HEK293 (cell line): ENCODE results near the gene ITGA5.

Experiments
- IKZF3 ChIP-seq: fragments of 450-650 bp; IDR thresholded peaks from 2 replicates; pipeline ENCODE4 v1.5.0; 2018; ENCODE audit warnings: missing biosample characterization, mild to moderate bottlenecking, missing genetic modification characterization, moderate library complexity
- KLF16 ChIP-seq: fragments of 450-650 bp; formaldehyde crosslinking; IDR thresholded peaks from 2 replicates; pipeline ENCODE4 v1.5.1; 2017; ENCODE audit warnings: missing biosample characterization, missing genetic modification characterization
- KLF7 ChIP-seq: fragments of 450-650 bp; formaldehyde crosslinking; IDR thresholded peaks from 2 replicates; pipeline ENCODE4 v1.5.1; 2016; ENCODE audit warnings: missing biosample characterization, missing genetic modification characterization, borderline replicate concordance
- KLF9 ChIP-seq: fragments of 450-650 bp; formaldehyde crosslinking; IDR thresholded peaks from 2 replicates; pipeline ENCODE4 v1.5.1; 2016; ENCODE audit warnings: missing biosample characterization, missing genetic modification characterization, low read depth
- MYNN ChIP-seq: fragments of 450-650 bp; formaldehyde crosslinking; IDR thresholded peaks from 2 replicates; pipeline ENCODE4 v1.5.1; 2016; ENCODE audit warnings: missing biosample characterization, missing genetic modification characterization, borderline replicate concordance
- MZF1 ChIP-seq: fragments of 450-650 bp; formaldehyde crosslinking; IDR thresholded peaks from 2 replicates; pipeline ENCODE4 v1.5.1; 2017; ENCODE audit warnings: missing biosample characterization, missing genetic modification characterization, borderline replicate concordance
- PRDM10 ChIP-seq: fragments of 450-650 bp; formaldehyde crosslinking; IDR thresholded peaks from 2 replicates; pipeline ENCODE4 v1.5.1; 2016; ENCODE audit warnings: missing biosample characterization, missing genetic modification characterization
- PRDM4 ChIP-seq: fragments of 450-650 bp; formaldehyde crosslinking; IDR thresholded peaks from 2 replicates; pipeline ENCODE4 v1.5.1; 2017; ENCODE audit warnings: missing biosample characterization, missing genetic modification characterization
- SP3 ChIP-seq: fragments of 450-650 bp; formaldehyde crosslinking; IDR thresholded peaks from 2 replicates; pipeline ENCODE4 v1.5.1; 2016; ENCODE audit warnings: missing biosample characterization, missing genetic modification characterization
- ZBTB17 ChIP-seq: fragments of 450-650 bp; formaldehyde crosslinking; IDR thresholded peaks from 2 replicates; pipeline ENCODE4 v1.5.1; 2016; ENCODE audit warnings: missing biosample characterization, missing genetic modification characterization
- ZBTB21 ChIP-seq: fragments of 450-650 bp; formaldehyde crosslinking; IDR thresholded peaks from 2 replicates; pipeline ENCODE4 v1.5.1; 2017; ENCODE audit warnings: missing biosample characterization, missing genetic modification characterization
- ZBTB49 ChIP-seq: fragments of 450-650 bp; formaldehyde crosslinking; IDR thresholded peaks from 2 replicates; pipeline ENCODE4 v1.5.1; 2016; ENCODE audit warnings: missing biosample characterization, missing genetic modification characterization, low read depth
- ZIC2 ChIP-seq: fragments of 450-650 bp; formaldehyde crosslinking; IDR thresholded peaks from 2 replicates; pipeline ENCODE4 v1.5.1; 2016; ENCODE audit warnings: missing biosample characterization, missing genetic modification characterization
- ZNF114 ChIP-seq: fragments of 450-650 bp; formaldehyde crosslinking; IDR thresholded peaks from 2 replicates; pipeline ENCODE4 v1.5.0; 2017; ENCODE audit warnings: missing biosample characterization, missing genetic modification characterization
- ZNF266 ChIP-seq: fragments of 450-650 bp; formaldehyde crosslinking; IDR thresholded peaks from 2 replicates; pipeline ENCODE4 v1.5.1; 2016; ENCODE audit warnings: missing biosample characterization, missing genetic modification characterization, low read depth
- ZNF302 ChIP-seq: fragments of 450-650 bp; formaldehyde crosslinking; IDR thresholded peaks from 2 replicates; pipeline ENCODE4 v1.5.1; 2016; ENCODE audit warnings: missing biosample characterization, missing genetic modification characterization, low read depth
- ZNF311 ChIP-seq: fragments of 450-650 bp; formaldehyde crosslinking; IDR thresholded peaks from 2 replicates; pipeline ENCODE4 v1.5.1; 2017; ENCODE audit warnings: missing biosample characterization, missing genetic modification characterization, borderline replicate concordance
- ZNF341 ChIP-seq: fragments of 450-650 bp; formaldehyde crosslinking; IDR thresholded peaks from 2 replicates; pipeline ENCODE4; 2016; ENCODE audit warnings: low read depth, missing biosample characterization, missing genetic modification characterization
- ZNF48 ChIP-seq: fragments of 450-650 bp; formaldehyde crosslinking; IDR thresholded peaks from 2 replicates; pipeline ENCODE4 v1.5.1; 2016; ENCODE audit warnings: missing biosample characterization, missing genetic modification characterization
- ZNF488 ChIP-seq: fragments of 450-650 bp; formaldehyde crosslinking; IDR thresholded peaks from 2 replicates; pipeline ENCODE4 v1.5.1; 2016; ENCODE audit warnings: missing biosample characterization, missing genetic modification characterization
- ZNF514 ChIP-seq: fragments of 450-650 bp; formaldehyde crosslinking; IDR thresholded peaks from 2 replicates; pipeline ENCODE4 v1.5.1; 2016; ENCODE audit warnings: missing biosample characterization, missing genetic modification characterization
- ZNF529 ChIP-seq: fragments of 450-650 bp; formaldehyde crosslinking; IDR thresholded peaks from 2 replicates; pipeline ENCODE4 v1.5.1; 2017; ENCODE audit warnings: missing genetic modification characterization, missing biosample characterization; ENCODE audit not compliant: insufficient replicate concordance
- ZNF548 ChIP-seq: fragments of 450-650 bp; formaldehyde crosslinking; IDR thresholded peaks from 2 replicates; pipeline ENCODE4 v1.5.1; 2016; ENCODE audit warnings: missing biosample characterization, missing genetic modification characterization
- ZNF555 ChIP-seq: fragments of 450-650 bp; formaldehyde crosslinking; conservative IDR thresholded peaks from 2 replicates; pipeline ENCODE4 v1.5.1; 2017; ENCODE audit warnings: missing biosample characterization, mild to moderate bottlenecking, missing genetic modification characterization, inconsistent platforms
- ZNF560 ChIP-seq: fragments of 450-650 bp; formaldehyde crosslinking; IDR thresholded peaks from 2 replicates; pipeline ENCODE4 v1.5.1; 2017; ENCODE audit warnings: missing biosample characterization, missing genetic modification characterization, borderline replicate concordance
- ZNF571 ChIP-seq: fragments of 450-650 bp; formaldehyde crosslinking; IDR thresholded peaks from 2 replicates; pipeline ENCODE4 v1.5.0; 2017; ENCODE audit warnings: missing biosample characterization, missing genetic modification characterization
- ZNF664 ChIP-seq: fragments of 450-650 bp; formaldehyde crosslinking; IDR thresholded peaks from 2 replicates; pipeline ENCODE4 v1.5.1; 2016; ENCODE audit warnings: missing biosample characterization, missing genetic modification characterization
- ZSCAN5A ChIP-seq: fragments of 450-650 bp; formaldehyde crosslinking; IDR thresholded peaks from 2 replicates; pipeline ENCODE4 v1.5.1; 2016; ENCODE audit warnings: missing biosample characterization, missing genetic modification characterization

Gene ITGA5

GRCh38 chr12:54465857-54466523 lies 46.9 kb upstream of the ITGA5 start (continued):
- no peak for TF ChIP-seq ZBTB49 (tag by site-specific recombination)
- no peak for TF ChIP-seq KLF7 (tag by site-specific recombination)
- TF ChIP-seq PRDM10 (tag by site-specific recombination): no peak
- no peak for TF ChIP-seq ZBTB21
- no peak for TF ChIP-seq ZIC2 (tag by site-specific recombination)
- no peak for TF ChIP-seq KLF16 (tag by site-specific recombination)
- TF ChIP-seq ZNF571 (tag by site-specific recombination): no peak
- no peak for TF ChIP-seq ZNF341
- peak; percentile 70 for TF ChIP-seq ZNF664
- no peak for TF ChIP-seq ZNF514 (tag by site-specific recombination)
- TF ChIP-seq ZNF548 (tag by site-specific recombination): no peak
- TF ChIP-seq ZNF529 (tag by site-specific recombination): no peak
- no peak for TF ChIP-seq ZNF114 (tag by site-specific recombination)
- TF ChIP-seq ZBTB17 (tag by site-specific recombination): no peak
- TF ChIP-seq ZNF488 (tag by site-specific recombination): no peak
- TF ChIP-seq KLF9: no peak
- TF ChIP-seq MZF1: peak; percentile 20; the same call in 1 of the 2 replicates
- TF ChIP-seq PRDM4 (tag by site-specific recombination): peak; percentile 99
- no peak for TF ChIP-seq ZNF266 (tag by site-specific recombination)
- TF ChIP-seq ZSCAN5A (tag by site-specific recombination): no peak
- TF ChIP-seq ZNF555: no peak
- no peak for TF ChIP-seq ZNF48 (tag by site-specific recombination)
- no peak for TF ChIP-seq IKZF3 (tag by site-specific recombination)
- TF ChIP-seq MYNN: no peak
- TF ChIP-seq ZNF560 (tag by site-specific recombination): no peak
- TF ChIP-seq ZNF311: no peak
- TF ChIP-seq ZNF302 (tag by site-specific recombination): no peak
- no peak for TF ChIP-seq SP3 (tag by site-specific recombination)
